MCF 10A (cell line): ENCODE results near the gene RBBP8. TPM values are rescaled to one million over a fixed set of nuclear protein-coding genes. Genes with fewer than 3 reads are reported as not detected.

Experiments
- BruUV-seq: library from RNA; stranded (reverse); fragments of 400-500 nt; replicated peaks from 2 replicates; lab custom pipeline; 2021; lab: Mats Ljungman, UMichigan
- CTCF ChIA-PET: fragments of 300-600 bp; sonication (Branson Sonifier 250); formaldehyde crosslinking; extraction: SDS; loops from one replicate; lab custom pipeline; 2021; ENCODE audit warnings: antibody characterized with exemption, inconsistent platforms; lab: Yijun Ruan, JAX
- POLR2A ChIA-PET: fragments of 300-600, 350-650 bp; sonication (Branson Sonifier 250); formaldehyde crosslinking; extraction: SDS; loops from one replicate; lab custom pipeline; 2020; ENCODE audit warnings: antibody characterized with exemption, inconsistent platforms; lab: Yijun Ruan, JAX
- DNase-seq: peaks from one replicate; pipeline ENCODE4 v3.0.0-alpha.2; 2018; ENCODE audit not compliant: unreplicated experiment
- H3K27ac Mint-ChIP-seq: one replicate; pipeline ENCODE4 v1.8.0; 2022; ENCODE audit warnings: mild to moderate bottlenecking, low read depth, mixed read lengths; ENCODE audit not compliant: unreplicated experiment
- H3K27me3 Mint-ChIP-seq: one replicate; pipeline ENCODE4 v1.8.0; 2022; ENCODE audit warnings: mixed read lengths; ENCODE audit not compliant: insufficient read depth, unreplicated experiment
- H3K36me3 Mint-ChIP-seq: one replicate; pipeline ENCODE4 v1.8.0; 2022; ENCODE audit warnings: mild to moderate bottlenecking, moderate library complexity, mixed read lengths; ENCODE audit not compliant: insufficient read depth, unreplicated experiment
- H3K4me1 Mint-ChIP-seq: one replicate; pipeline ENCODE4 v1.8.0; 2022; ENCODE audit warnings: mixed read lengths; ENCODE audit not compliant: insufficient read depth, unreplicated experiment
- H3K4me3 Mint-ChIP-seq: one replicate; pipeline ENCODE4 v1.8.0; 2022; ENCODE audit warnings: mild to moderate bottlenecking, moderate library complexity, mixed read lengths; ENCODE audit not compliant: unreplicated experiment
- H3K9me3 Mint-ChIP-seq: one replicate; pipeline ENCODE4 v1.8.0; 2022; ENCODE audit warnings: mixed read lengths; ENCODE audit not compliant: unreplicated experiment
- CTCF ChIP-seq: fragments of 200-600 bp; IDR thresholded peaks from one replicate; pipeline ENCODE4 v1.8.0; 2022; ENCODE audit warnings: antibody characterized with exemption, mild to moderate bottlenecking; ENCODE audit not compliant: unreplicated experiment
- intact Hi-C: fragments of 100-400 bp; cut with micrococcal nuclease; formaldehyde crosslinking; loops from 2 replicates; pipeline ENCODE4 v1.14.1; 2022
- total RNA-seq: library from RNA; stranded (reverse); gene quantifications from 2 replicates; pipeline ENCODE4 v1.2.3, GENCODE V29; 2022

The RBBP8 gene
- total RNA-seq, 1 experiment from 2014 or later: 59.7 TPM

- H3K27me3 Mint-ChIP-seq: no peaks in the 10 kb centered on the region
- no peak for TF ChIP-seq CTCF
- BruUV-seq: no TSS peak
- ChIA-PET POLR2A (interaction anchor here (0.7 to 3.9 kb wide), 14 partner anchors 12 to 122 kb away, joined by 3 to 20 read pairs (median 6); no protein-coding TSS in a partner anchor), CTCF (interaction anchor here (0.6 to 3.2 kb wide), 3 partner anchors 41 to 1194 kb away, joined by 6 to 9 read pairs (median 7); no protein-coding TSS in a partner anchor)
- H3K4me1 Mint-ChIP-seq: peaks cover 18% of the 10 kb centered on the region
- H3K36me3 Mint-ChIP-seq: peaks cover 24% of the 10 kb centered on the region
- intact Hi-C loops: no loop called here
- H3K27ac Mint-ChIP-seq: peak overlapping the region; percentile 76
- no peak for DNase-seq
- no peaks in the 10 kb centered on the region for H3K9me3 Mint-ChIP-seq
- peak overlapping the region; percentile 95 for H3K4me3 Mint-ChIP-seq
Observed at GRCh38 chr18:22935431-22935830, 2.3 kb downstream of the RBBP8 start.

GRCh38 chr18:22936515-22936914 is 3.4 kb downstream of the RBBP8 start:
- H3K36me3 Mint-ChIP-seq: peaks cover 32% of the 10 kb centered on the region
- CTCF ChIA-PET: interaction anchor here (0.8 to 3.2 kb wide), 4 partner anchors 40 to 317 kb away, joined by 3 to 9 read pairs (median 6); no protein-coding TSS in a partner anchor
- POLR2A ChIA-PET: interaction anchor here (0.7 to 3.9 kb wide), 10 partner anchors 11 to 516 kb away, joined by 3 to 20 read pairs (median 6); partner anchors contain the start of gene RIOK3

GRCh38 chr18:22939649-22940048 is 6.5 kb downstream of the RBBP8 start:
- intact Hi-C loops: no loop called here
- no peak for DNase-seq
- Mint-ChIP-seq H3K27me3 (no peaks in the 10 kb centered on the region), H3K4me1 (peaks cover 6% of the 10 kb centered on the region), H3K27ac (no peak overlapping the region), H3K36me3 (peaks cover 39% of the 10 kb centered on the region), H3K4me3 (no peak overlapping the region), H3K9me3 (no peaks in the 10 kb centered on the region)
- no peak for TF ChIP-seq CTCF
- ChIA-PET POLR2A (interaction anchor here (0.7 to 1.4 kb wide), 2 partner anchors 18 to 569 kb away, joined by 3 to 6 read pairs; no protein-coding TSS in a partner anchor), CTCF (interaction anchor here (0.7 to 3.2 kb wide), 3 partner anchors 10 to 175 kb away, joined by 3 to 9 read pairs (median 3); no protein-coding TSS in a partner anchor)
- no TSS peak for BruUV-seq

More at GRCh38 chr18:22936515-22936914, 3.4 kb downstream of the RBBP8 start:
- Mint-ChIP-seq H3K9me3 (no peaks in the 10 kb centered on the region), H3K27ac (peak overlapping the region; percentile 31), H3K27me3 (no peaks in the 10 kb centered on the region), H3K4me3 (no peak overlapping the region), H3K4me1 (peaks cover 18% of the 10 kb centered on the region)
- BruUV-seq: no TSS peak
- intact Hi-C loops: no loop called here
- no peak for TF ChIP-seq CTCF
- no peak for DNase-seq

- Mint-ChIP-seq H3K27me3 (no peaks in the 10 kb centered on the region), H3K4me1 (no peaks in the 10 kb centered on the region), H3K27ac (peak overlapping the region; percentile 28), H3K36me3 (peaks cover 38% of the 10 kb centered on the region), H3K9me3 (no peaks in the 10 kb centered on the region), H3K4me3 (no peak overlapping the region)
- no peak for TF ChIP-seq CTCF
- no peak for DNase-seq
- ChIA-PET POLR2A (interaction anchor here (1.8 kb wide), 1 partner anchor 19 kb away, joined by 4 read pairs; no protein-coding TSS in a partner anchor), CTCF (no interaction called here)
- no TSS peak for BruUV-seq
- intact Hi-C loops: no loop called here
Observed at GRCh38 chr18:22943847-22944246, 10.7 kb downstream of the RBBP8 start.
